Measurements from ENCODE around the gene PLEKHA6.
"Not testable (repeated sequence)": the region's sequence is repeated elsewhere in the genome, so short reads cannot be mapped to it uniquely, and the experiment has no call there.

PLEKHA6 gene

GRCh38 chr1:204241914-204242313 is 117.8 kb downstream of the PLEKHA6 start:
- no peaks in the 10 kb centered on the region for H3K9me3 ChIP-seq
- H3K4me3 ChIP-seq, result no peak overlapping the region
- DNase-seq (ENCODE audit: low spot score in 2 of 2), result no peak
- no peaks in the 10 kb centered on the region for H3K4me1 ChIP-seq
- in situ Hi-C loops (cut with MboI; ENCODE audit: low sequenced_read_pairs), result no loop called here
- H3K27me3 ChIP-seq (ENCODE audit: low read depth), result peaks cover 8% of the 10 kb centered on the region; the same call in 1 of the 2 replicates
- no peaks in the 10 kb centered on the region for H3K36me3 ChIP-seq (replicated peaks)

- Histone ChIP-seq H3K4me3 (no peak overlapping the region), H3K9me3 (no peaks in the 10 kb centered on the region), H3K36me3 (replicated peaks) (no peaks in the 10 kb centered on the region), H3K4me1 (no peaks in the 10 kb centered on the region), H3K27me3 (ENCODE audit: low read depth) (no peaks in the 10 kb centered on the region; the same call in 1 of the 2 replicates)
- in situ Hi-C loops (cut with MboI; ENCODE audit: low sequenced_read_pairs), result no loop called here
- DNase-seq (ENCODE audit: low spot score in 2 of 2), result no peak
Measured at GRCh38 chr1:204241050-204241449, 118.7 kb downstream of the PLEKHA6 start.

- in situ Hi-C loops (cut with MboI; ENCODE audit: low sequenced_read_pairs), result no loop called here
- H3K27me3 ChIP-seq (ENCODE audit: low read depth), result no peaks in the 10 kb centered on the region
- no peak for DNase-seq (ENCODE audit: low spot score in 2 of 2)
- H3K36me3 ChIP-seq (replicated peaks), result no peaks in the 10 kb centered on the region
- no peak overlapping the region for H3K4me3 ChIP-seq
- no peaks in the 10 kb centered on the region for H3K4me1 ChIP-seq
- H3K9me3 ChIP-seq, result no peaks in the 10 kb centered on the region
Measured at GRCh38 chr1:204240233-204240632, 119.5 kb downstream of the PLEKHA6 start.

- H3K27me3 ChIP-seq (ENCODE audit: low read depth); H3K9me3 ChIP-seq; H3K36me3 ChIP-seq (replicated peaks); DNase-seq (ENCODE audit: low spot score in 2 of 2); in situ Hi-C loops (cut with MboI; ENCODE audit: low sequenced_read_pairs); H3K4me3 ChIP-seq; H3K4me1 ChIP-seq: not testable (repeated sequence)
Measured at GRCh38 chr1:204239401-204239800, 120.3 kb downstream of the PLEKHA6 start.

GRCh38 chr1:204238520-204238919 is 121.2 kb downstream of the PLEKHA6 start:
- H3K36me3 ChIP-seq (replicated peaks); H3K4me1 ChIP-seq; DNase-seq (ENCODE audit: low spot score in 2 of 2); in situ Hi-C loops (cut with MboI; ENCODE audit: low sequenced_read_pairs); H3K27me3 ChIP-seq (ENCODE audit: low read depth); H3K4me3 ChIP-seq; H3K9me3 ChIP-seq: not testable (repeated sequence)

- DNase-seq (ENCODE audit: low spot score in 2 of 2); H3K4me3 ChIP-seq; H3K36me3 ChIP-seq (replicated peaks); H3K4me1 ChIP-seq; H3K9me3 ChIP-seq; H3K27me3 ChIP-seq (ENCODE audit: low read depth); in situ Hi-C loops (cut with MboI; ENCODE audit: low sequenced_read_pairs): not testable (repeated sequence)
Measured at GRCh38 chr1:204237515-204237914, 122.2 kb downstream of the PLEKHA6 start.

GRCh38 chr1:204232526-204232925 is 127.2 kb downstream of the PLEKHA6 start:
- Histone ChIP-seq H3K4me1 (no peaks in the 10 kb centered on the region), H3K9me3 (no peaks in the 10 kb centered on the region; the same call in 1 of the 2 replicates), H3K27me3 (ENCODE audit: low read depth) (peaks cover 9% of the 10 kb centered on the region), H3K4me3 (no peak overlapping the region), H3K36me3 (replicated peaks) (no peaks in the 10 kb centered on the region)
- in situ Hi-C loops (cut with MboI; ENCODE audit: low sequenced_read_pairs), result no loop called here
- DNase-seq (ENCODE audit: low spot score in 2 of 2), result no peak

- peaks cover 9% of the 10 kb centered on the region for H3K27me3 ChIP-seq (ENCODE audit: low read depth)
- no peaks in the 10 kb centered on the region; the same call in 1 of the 2 replicates for H3K9me3 ChIP-seq
- H3K4me3 ChIP-seq, result no peak overlapping the region
- no peak for DNase-seq (ENCODE audit: low spot score in 2 of 2)
- in situ Hi-C loops (cut with MboI; ENCODE audit: low sequenced_read_pairs), result no loop called here
- no peaks in the 10 kb centered on the region for H3K4me1 ChIP-seq
- H3K36me3 ChIP-seq (replicated peaks), result no peaks in the 10 kb centered on the region
Measured at GRCh38 chr1:204230211-204230610, 129.5 kb downstream of the PLEKHA6 start.

GRCh38 chr1:204228896-204229295 is 130.8 kb downstream of the PLEKHA6 start:
- no peaks in the 10 kb centered on the region; the same call in 1 of the 2 replicates for H3K9me3 ChIP-seq

GRCh38 chr1:204227996-204228785 is 131.5 kb downstream of the PLEKHA6 start:
- H3K9me3 ChIP-seq, result no peaks in the 10 kb centered on the region; the same call in 1 of the 2 replicates
- in situ Hi-C loops (cut with MboI; ENCODE audit: low sequenced_read_pairs), result no loop called here
- no peaks in the 10 kb centered on the region for H3K36me3 ChIP-seq (replicated peaks)
- no peaks in the 10 kb centered on the region for H3K4me1 ChIP-seq
- peaks cover 9% of the 10 kb centered on the region for H3K27me3 ChIP-seq (ENCODE audit: low read depth)
- no peak for DNase-seq (ENCODE audit: low spot score in 2 of 2)
- no peak overlapping the region for H3K4me3 ChIP-seq

More at GRCh38 chr1:204228896-204229295, 130.8 kb downstream of the PLEKHA6 start:
- no peaks in the 10 kb centered on the region for H3K4me1 ChIP-seq
- no peaks in the 10 kb centered on the region for H3K36me3 ChIP-seq (replicated peaks)
- H3K4me3 ChIP-seq, result no peak overlapping the region
- in situ Hi-C loops (cut with MboI; ENCODE audit: low sequenced_read_pairs), result no loop called here
- DNase-seq (ENCODE audit: low spot score in 2 of 2), result no peak
- H3K27me3 ChIP-seq (ENCODE audit: low read depth), result peaks cover 9% of the 10 kb centered on the region

- in situ Hi-C loops (cut with MboI; ENCODE audit: low sequenced_read_pairs), result no loop called here
- Histone ChIP-seq H3K9me3 (no peaks in the 10 kb centered on the region; the same call in 1 of the 2 replicates), H3K4me3 (no peak overlapping the region), H3K27me3 (ENCODE audit: low read depth) (peaks cover 9% of the 10 kb centered on the region), H3K4me1 (no peaks in the 10 kb centered on the region), H3K36me3 (replicated peaks) (no peaks in the 10 kb centered on the region)
- no peak for DNase-seq (ENCODE audit: low spot score in 2 of 2)
Measured at GRCh38 chr1:204227351-204227750, 132.4 kb downstream of the PLEKHA6 start.

- no peaks in the 10 kb centered on the region for H3K4me1 ChIP-seq
- no peaks in the 10 kb centered on the region for H3K36me3 ChIP-seq (replicated peaks)
- H3K27me3 ChIP-seq (ENCODE audit: low read depth), result peaks cover 5% of the 10 kb centered on the region
- H3K9me3 ChIP-seq, result no peaks in the 10 kb centered on the region; the same call in 1 of the 2 replicates
- DNase-seq (ENCODE audit: low spot score in 2 of 2), result no peak
- in situ Hi-C loops (cut with MboI; ENCODE audit: low sequenced_read_pairs), result no loop called here
- no peak overlapping the region for H3K4me3 ChIP-seq
Measured at GRCh38 chr1:204225841-204226735, 133.6 kb downstream of the PLEKHA6 start.

GRCh38 chr1:204224655-204225054 is 135.1 kb downstream of the PLEKHA6 start:
- no peaks in the 10 kb centered on the region for H3K36me3 ChIP-seq (replicated peaks)

More at GRCh38 chr1:204224655-204225054, 135.1 kb downstream of the PLEKHA6 start:
- Histone ChIP-seq H3K4me3 (no peak overlapping the region), H3K27me3 (ENCODE audit: low read depth) (no peaks in the 10 kb centered on the region; the same call in 1 of the 2 replicates), H3K9me3 (no peaks in the 10 kb centered on the region; the same call in 1 of the 2 replicates), H3K4me1 (no peaks in the 10 kb centered on the region)
- no peak for DNase-seq (ENCODE audit: low spot score in 2 of 2)
- in situ Hi-C loops (cut with MboI; ENCODE audit: low sequenced_read_pairs), result no loop called here

Measured in HAP-1 (cell line).